ENCODE measurements around the gene GH1. TPM values are rescaled to one million over a fixed set of nuclear protein-coding genes. Genes with fewer than 3 reads are reported as not detected.

GH1 gene
- polyA plus RNA-seq, 1 of the 3 experiments (the other 2 are of a cell fraction) = not detected

- no peaks in the 10 kb centered on the region for H3K9me2 ChIP-seq
- no peaks in the 10 kb centered on the region for H4K20me1 ChIP-seq (ENCODE audit: insufficient read depth)
- ChIA-PET CTCF (interaction anchor here (0.9 to 8.8 kb wide), 8 partner anchors 9 to 350 kb away, joined by 3 to 90 read pairs (median 6); partner anchors contain the start of genes CSHL1 and GH1), POLR2A (no interaction called here)
- peaks cover 13% of the 10 kb centered on the region; the same call in 1 of the 2 replicates for H3K27me3 ChIP-seq (ENCODE audit: insufficient read depth)
- no peaks in the 10 kb centered on the region for H3K79me2 ChIP-seq (ENCODE audit: insufficient read depth)
- H3K27ac ChIP-seq (ENCODE audit: low read depth in 2 of 2, low read length in 1 of 2) = no peak within 1 kb of the TSS
- H3K9me3 ChIP-seq = no peaks in the 10 kb centered on the region
- H3K4me1 ChIP-seq (ENCODE audit: control insufficient read depth in 1 of 2, insufficient read depth in 2 of 2, low read depth in 1 of 2, low read length in 1 of 2) = no peaks in the 10 kb centered on the region
- H3K9ac ChIP-seq = no peak within 1 kb of the TSS
- H3F3A ChIP-seq (replicated peaks; ENCODE audit: insufficient read depth) = no peaks in the 10 kb centered on the region
- peak; percentile 28 for DNase-seq
- no peak for TF ChIP-seq RFX5 (IDR thresholded peaks at IDR 0.05; ENCODE audit: low read length)
- no peak for TF ChIP-seq SIN3A (IDR thresholded peaks at IDR 0.05; ENCODE audit: borderline replicate concordance, low read depth, low read length)
- no peak for TF ChIP-seq TAF1 (IDR thresholded peaks at IDR 0.05; ENCODE audit: borderline replicate concordance, low read depth, low read length)
- no peak for TF ChIP-seq USF2 (IDR thresholded peaks at IDR 0.05; ENCODE audit: borderline replicate concordance, low read depth, low read length)
- TF ChIP-seq TEAD4 (IDR thresholded peaks at IDR 0.05; ENCODE audit: borderline replicate concordance, insufficient read depth) = no peak
- TF ChIP-seq ELF1 (IDR thresholded peaks at IDR 0.05) = no peak
- no peak for TF ChIP-seq RCOR1 (IDR thresholded peaks at IDR 0.05; ENCODE audit: low read length)
- no peak for TF ChIP-seq NFIC (IDR thresholded peaks at IDR 0.05; ENCODE audit: borderline replicate concordance)
- TF ChIP-seq POLR2AphosphoS5 (IDR thresholded peaks at IDR 0.05; ENCODE audit: low read depth, low read length) = no peak
- TF ChIP-seq, protein P1, sequence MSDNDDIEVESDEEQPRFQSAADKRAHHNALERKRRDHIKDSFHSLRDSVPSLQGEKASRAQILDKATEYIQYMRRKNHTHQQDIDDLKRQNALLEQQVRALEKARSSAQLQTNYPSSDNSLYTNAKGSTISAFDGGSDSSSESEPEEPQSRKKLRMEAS (IDR thresholded peaks at IDR 0.05; ENCODE audit: low read depth) = no peak
- TF ChIP-seq FOXJ3 (CRISPR knock-in tag; IDR thresholded peaks at IDR 0.05) = no peak
- TF ChIP-seq YY1 (IDR thresholded peaks at IDR 0.05; ENCODE audit: low read depth) = no peak
- no peak for TF ChIP-seq JUND (IDR thresholded peaks at IDR 0.05)
- TF ChIP-seq CTCF (IDR thresholded peaks at IDR 0.05) = no peak
- TF ChIP-seq SMC3 (IDR thresholded peaks at IDR 0.05; ENCODE audit: low read depth, low read length) = no peak
- no peak within 1 kb of the TSS for H3K4me3 ChIP-seq (ENCODE audit: low read depth in 2 of 2, low read length in 1 of 2)
- no peak within 1 kb of the TSS for H3K4me2 ChIP-seq
- H2AFZ ChIP-seq (ENCODE audit: low read depth) = no peak within 1 kb of the TSS
- H3K36me3 ChIP-seq (replicated peaks in 1 of 2; ENCODE audit: control insufficient read depth in 1 of 2, insufficient read depth in 2 of 2, low read length in 1 of 2) = no peaks in the 10 kb centered on the region
- WGBS (ENCODE audit: low lambda C conversion rate) = 83% methylated on average over 19 of the region's 19 CpGs
Observed at GRCh38 chr17:63931981-63932561, 13.4 kb upstream of the GH1 start, which contains the start of gene CD79B. TSS of gene CD79B (minus strand) at chr17:63932331. CDS start at chr17:63932261, 70 bp downstream.

All from SK-N-SH (cell line).